Tongue (tissue), 2 donors: ENCODE measurements around the gene ENTR1. TPM values are rescaled to one million over a fixed set of nuclear protein-coding genes. Genes with fewer than 3 reads are reported as not detected.

Experiments
- DNase-seq: peaks from one replicate; pipeline ENCODE4 v3.0.0-alpha.2; 2015
- total RNA-seq: library from RNA; depleted of rRNA; stranded (reverse); fragments of >200 nt; gene quantifications from one replicate; pipeline ENCODE4 v1.2.3, GENCODE V29; 2014

The ENTR1 gene
- total RNA-seq, 1 donor from 2014 or later, result 22.6 TPM

DNA sequence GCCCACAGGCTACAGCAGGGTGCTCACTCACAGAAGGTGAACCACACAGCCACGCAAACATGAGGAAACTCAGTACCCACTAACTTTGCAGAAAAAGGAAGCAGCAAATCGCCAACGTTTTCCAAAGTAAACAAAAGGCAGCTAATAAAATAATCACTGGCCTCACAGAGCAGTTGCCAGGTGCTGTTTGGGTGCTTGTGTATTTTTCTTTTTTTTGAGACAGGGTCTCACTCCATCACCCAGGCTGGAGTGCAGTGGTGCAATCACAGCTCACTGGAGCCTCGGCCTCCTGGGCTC lies 14.2 kb downstream of the ENTR1 start:
- no peak for DNase-seq

DNA sequence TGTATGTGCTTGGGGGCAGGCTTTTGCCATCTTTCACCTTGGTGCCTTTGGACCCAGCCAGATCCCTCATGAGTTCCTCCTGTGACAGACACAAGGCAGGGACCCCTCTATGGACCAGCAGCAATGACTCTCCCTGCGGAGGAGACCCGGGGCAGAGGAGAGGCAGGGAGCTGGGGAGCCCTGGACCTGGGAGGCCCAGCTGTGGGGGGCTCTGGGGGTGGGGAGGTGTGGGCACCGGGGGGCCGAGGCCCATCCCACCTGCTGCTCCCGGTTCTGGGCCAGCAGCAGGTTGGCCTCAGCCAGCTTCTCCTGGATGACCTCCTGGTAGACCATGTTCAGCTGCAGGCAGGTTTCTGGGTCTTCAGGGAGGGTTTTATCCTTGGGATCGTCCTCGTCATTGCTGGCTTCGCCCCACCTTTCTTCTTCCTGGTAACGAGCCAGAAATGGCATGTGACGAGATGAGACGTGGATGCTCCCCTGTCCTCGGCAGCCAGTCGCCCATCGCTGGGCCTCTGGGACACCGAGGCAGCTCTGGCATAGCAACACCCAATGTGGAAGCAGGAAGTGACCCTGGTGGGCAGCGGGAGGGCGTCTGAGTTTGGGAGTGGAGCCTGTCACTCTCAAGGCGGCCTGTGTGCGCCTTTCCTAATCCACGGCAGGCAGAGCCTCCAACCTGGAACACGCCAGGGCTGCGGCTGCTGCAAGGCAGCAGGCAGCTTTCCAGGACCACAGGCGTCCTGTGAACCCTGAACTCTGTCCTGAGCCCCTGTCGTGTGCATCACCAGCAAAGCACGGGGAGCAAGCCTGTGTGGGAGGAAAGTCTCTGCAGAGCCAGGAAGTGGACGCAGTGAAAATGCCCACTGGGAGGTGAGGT lies 14.8 kb downstream of the ENTR1 start:
- no peak for DNase-seq

DNA sequence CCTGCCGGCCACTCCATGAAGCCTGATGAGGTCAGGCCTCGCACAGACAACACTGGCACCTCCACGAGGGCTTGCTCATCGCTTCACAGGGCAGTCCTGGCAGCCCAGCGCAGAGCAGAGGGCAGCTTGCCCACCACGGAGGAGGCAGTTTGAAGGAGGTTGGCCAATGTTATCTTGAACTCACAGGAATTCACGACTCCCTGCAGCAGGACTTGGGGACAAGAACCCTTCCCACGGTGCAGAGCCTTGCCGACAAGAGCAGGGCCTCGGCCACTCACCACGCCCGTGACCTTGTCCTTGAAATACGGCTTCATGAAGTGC lies 15.4 kb downstream of the ENTR1 start:
- no peak for DNase-seq

DNA sequence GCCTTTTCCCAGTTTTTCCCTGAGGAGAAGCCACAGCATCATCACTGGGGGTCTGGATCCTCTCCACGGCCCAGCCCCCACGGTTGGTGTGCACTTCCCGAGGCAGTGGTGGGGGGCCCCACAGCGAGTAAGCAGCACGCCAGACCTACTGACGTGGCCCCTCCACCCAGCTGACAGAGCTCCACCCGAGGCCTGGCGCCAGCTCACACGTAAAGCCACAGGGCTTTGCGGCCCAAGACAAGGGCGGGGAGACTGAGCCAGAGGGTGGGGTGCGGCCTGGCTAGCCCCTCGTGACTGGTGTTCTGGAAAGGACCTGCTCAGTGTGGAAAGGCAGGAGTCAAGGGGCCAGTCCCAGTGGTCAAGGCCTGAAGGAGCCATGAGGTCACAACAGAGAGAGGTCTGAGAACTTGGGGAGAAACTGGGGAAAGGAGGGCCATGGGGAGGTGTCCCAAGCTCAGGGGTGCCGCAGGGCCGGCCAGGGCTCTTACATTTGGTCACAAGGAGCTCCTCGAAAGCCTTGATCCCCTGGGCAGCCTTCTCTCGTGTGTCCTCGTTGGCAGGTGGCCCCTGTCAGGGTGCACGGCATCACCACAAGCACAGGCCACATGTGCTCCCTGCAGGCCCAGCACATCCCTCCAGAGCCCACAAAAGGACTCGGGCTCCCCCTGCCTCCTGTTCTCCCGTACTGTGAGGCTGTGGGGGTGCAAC lies 15.9 kb downstream of the ENTR1 start:
- no peak for DNase-seq

DNA sequence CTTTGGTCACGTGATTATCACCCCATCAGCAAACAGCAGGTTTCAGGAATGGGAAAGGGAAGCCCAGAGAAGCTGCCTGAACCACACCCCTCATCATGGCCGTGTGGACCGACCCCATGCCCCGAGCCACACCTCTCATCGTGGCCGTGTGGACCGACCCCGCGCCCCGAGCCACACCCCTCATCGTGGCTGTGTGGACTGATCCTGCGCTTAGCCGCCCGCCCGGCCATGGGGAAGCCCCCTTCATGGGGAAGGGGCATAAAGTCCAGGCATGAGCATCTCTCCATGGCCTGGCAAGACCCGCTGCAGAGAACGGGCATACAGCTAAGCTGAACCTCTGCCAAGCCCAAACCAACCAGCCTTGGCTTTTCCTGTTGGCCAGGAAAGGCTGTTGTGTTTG lies 16.9 kb downstream of the ENTR1 start:
- DNase-seq, result no peak

DNA sequence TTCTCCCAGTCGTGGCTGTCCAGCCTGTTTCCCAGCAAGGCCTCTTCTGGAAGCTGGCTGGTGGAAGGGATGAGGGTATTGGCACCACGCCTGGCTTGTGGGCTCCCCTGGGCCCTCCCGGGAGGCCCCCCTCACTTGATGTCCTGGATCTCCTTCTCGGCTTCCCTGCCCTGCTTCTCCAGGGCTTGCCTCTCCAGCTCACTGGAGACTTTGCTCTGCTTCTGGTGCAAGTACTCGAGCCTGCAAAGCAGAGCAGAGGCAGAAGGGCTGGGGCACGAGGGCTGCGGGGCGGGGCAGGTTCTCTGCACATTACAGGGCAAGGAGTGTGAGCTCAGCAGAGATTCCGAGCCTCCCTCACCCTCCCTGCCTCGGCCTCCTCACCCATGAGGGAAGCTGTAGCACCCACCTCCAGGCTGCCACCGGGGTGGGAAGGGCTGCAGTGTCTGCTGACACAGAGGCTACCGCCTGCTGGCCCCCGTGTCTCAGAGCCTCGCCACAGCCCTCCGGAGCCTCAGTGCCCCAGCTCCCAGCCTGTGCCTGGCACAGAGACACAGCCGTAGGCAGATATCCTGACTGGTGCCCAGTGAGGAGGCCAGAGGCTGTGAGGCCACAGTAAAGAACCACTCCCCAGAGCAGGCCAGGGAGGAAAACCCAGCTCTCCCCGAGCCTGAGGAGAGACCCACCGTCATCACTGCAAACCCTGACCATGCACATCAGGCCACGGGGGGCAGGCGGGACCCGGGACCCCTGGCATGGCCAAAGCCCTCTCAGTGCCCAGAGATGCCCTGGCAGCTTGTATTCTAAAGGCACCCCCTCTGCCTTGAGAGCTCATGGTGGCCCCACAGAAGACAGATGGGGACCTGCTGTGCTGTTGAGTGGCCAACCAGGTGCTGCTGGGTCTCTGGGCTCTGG lies 17.6 kb downstream of the ENTR1 start:
- DNase-seq, result no peak

DNA sequence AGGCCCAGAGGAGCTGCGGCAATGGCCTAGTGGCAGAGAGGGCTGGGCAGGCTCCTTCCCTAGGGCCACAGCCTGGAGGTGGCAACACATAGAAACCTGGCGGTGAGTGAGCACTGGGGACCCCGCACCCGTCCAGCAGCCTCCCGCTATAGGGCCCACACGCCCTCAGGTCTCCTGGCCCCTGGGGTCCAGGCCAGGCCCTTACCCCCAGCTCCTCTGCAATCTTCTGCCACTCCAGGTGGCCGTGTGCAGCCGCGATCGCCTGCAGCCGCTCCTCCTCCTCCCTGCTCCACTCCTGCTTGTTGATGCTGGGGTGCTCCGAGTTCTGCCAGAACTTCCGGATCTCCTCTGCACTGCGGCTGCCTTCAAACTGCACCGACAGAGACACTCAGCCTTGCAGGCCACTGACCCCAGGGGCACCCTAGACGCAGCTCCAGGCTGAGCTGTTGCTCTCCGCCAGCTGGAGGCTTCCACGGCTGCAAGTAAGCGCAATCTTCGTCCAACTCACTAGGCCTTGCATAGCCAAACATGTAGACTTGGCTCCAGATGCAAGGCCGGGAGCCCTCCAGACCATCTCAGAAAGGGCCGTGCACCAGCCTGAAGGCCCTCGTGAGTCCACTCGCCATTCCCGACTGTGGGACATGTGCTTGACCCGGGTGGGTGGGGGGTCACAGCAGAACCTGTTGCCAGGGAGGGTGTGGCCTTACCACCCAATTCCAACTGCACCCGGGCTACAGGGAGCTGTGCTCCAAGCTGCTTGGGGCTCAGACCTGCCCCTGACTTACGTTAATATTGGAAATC lies 18.5 kb downstream of the ENTR1 start:
- DNase-seq, result no peak

DNA sequence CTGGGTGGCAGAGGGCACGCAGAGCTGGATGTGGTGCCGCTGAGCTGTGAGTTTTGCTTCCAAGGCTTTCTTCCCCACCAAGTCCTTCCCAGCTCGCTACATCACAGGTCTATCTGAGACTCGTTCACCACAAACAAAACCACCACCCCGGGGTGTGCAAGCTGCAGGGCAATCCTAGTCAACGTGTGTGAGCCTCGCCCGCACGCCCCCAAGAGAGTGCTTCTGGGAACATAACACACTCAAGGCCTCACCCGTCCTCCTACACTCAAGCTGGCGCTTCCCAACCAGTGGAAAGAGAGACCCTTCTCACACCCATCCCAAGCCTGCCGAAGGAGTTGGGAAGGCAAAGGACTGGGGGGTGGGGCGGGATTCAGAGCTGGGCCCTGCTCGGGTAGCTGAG lies 21.0 kb downstream of the ENTR1 start:
- no peak for DNase-seq

DNA sequence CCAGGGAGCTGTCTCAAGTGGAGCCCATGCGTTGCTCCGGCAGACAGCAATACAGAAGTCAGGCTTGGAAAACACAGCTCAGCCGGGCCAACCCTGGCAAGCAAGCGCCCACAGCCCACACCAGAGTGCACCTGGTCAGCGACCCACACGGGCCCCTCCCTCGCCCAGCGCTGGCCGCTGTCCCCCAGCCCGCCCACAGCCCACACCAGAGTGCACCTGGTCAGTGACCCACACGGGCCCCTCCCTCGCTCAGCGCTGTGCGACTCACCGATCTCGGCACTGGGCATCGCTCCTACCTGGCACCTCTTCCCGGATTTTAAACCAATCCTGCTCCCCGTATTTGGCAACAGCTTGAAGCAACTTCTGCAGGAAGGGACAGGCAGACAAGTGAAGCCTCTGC lies 23.2 kb downstream of the ENTR1 start:
- DNase-seq, result no peak

DNA sequence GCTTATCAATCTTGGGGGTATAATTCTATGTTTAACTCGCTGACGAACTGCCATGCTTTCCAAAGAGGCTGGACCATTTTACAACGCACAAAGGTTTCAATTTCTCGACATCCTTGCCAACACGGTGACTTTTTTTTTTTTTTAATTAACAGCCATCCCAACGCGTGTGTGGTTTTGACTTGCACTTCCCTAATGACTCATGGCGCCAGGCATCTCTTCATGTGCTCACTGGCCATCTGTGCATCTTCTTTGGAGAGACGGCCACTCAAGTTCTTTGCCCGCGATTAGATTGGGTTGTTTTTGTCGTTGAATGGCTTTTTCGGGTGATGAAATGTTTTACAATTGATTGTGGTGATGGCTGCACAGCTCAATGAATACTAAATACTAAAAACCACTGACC lies 24.4 kb downstream of the ENTR1 start:
- no peak for DNase-seq

DNA sequence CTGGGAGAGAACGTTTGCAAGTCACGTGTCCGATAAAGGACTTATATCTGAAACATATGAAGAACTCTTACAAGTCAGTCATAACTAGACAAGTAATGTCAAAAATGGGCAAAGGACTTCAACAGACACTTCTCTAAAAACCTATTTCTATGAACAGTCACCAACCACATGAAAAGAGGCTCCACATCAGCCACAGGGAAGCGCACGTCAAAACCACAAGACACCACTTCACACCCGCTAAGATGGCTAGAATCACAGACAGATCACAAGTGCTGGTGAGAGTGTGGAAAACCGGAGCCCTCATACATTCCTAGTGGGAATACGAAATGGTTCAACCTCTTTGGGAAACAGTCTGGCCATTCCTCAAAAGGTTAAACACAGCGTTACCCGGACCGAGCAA lies 25.4 kb downstream of the ENTR1 start:
- DNase-seq, result no peak

DNA sequence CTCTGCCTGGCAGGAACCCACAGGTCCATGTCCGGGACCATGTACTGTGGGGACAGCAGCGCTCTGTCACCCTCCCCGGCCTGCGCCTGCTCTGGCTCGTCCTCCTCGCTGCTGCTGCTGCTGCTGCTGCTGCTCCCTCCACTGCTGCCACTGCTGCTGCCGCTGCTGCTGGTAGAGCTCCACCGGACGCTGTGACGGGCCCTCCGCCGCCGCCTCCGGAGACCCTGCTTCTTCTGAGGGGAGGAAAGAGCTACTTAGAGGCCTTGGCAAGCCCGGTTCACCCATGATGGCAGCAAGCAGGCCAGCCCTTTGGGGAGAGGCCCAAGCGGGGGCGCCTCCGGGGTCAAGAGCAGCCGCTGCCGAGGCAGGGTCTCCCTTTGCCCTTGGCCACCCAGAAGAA lies 27.0 kb downstream of the ENTR1 start:
- DNase-seq, result no peak

DNA sequence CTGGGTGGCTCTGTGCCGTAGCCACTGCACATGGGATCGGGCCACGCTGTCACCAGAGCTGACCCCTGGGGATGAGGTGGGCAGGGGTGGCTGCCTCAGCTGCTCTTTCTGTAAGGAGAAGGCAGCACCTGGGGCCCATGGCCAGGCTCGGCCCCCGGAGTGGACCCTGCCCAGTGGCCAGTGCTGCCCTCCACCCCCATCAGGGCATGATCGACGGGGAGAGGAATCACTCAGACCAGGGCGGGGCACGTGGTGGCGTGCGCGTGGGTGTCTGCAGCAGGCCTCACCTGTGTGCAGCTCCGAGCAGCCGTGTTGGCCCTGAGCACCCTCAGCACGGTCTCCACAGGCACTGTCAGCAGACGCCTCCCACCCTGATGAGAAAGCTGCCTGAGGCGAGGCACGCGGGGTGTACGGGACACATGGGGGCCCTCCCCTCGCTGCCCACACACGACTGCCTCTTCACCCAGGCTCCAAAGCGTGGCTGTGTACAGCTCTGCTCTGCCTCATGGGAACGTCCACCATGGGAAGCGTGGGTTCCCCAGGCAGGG lies 28.4 kb downstream of the ENTR1 start:
- DNase-seq, result no peak

DNA sequence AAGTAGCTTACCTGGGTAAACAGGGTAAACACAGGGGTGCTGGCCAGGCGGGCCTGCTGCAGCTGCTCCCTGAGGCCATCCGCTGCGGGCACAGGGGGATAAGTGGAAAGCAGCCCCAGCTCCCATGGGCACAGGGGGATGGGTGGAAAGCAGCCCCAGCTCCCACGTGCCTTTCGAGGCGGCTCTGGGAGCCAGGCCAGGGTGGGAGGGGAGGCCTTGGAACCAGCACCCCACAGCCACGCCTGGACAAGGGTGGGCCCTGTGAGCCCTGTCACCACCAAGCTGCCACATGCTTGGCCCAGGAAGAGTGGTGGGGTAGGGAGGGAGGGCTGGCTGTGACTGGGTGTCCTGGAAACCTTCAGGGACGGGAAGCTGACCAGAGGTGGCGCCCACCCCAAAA lies 29.1 kb downstream of the ENTR1 start:
- no peak for DNase-seq

DNA sequence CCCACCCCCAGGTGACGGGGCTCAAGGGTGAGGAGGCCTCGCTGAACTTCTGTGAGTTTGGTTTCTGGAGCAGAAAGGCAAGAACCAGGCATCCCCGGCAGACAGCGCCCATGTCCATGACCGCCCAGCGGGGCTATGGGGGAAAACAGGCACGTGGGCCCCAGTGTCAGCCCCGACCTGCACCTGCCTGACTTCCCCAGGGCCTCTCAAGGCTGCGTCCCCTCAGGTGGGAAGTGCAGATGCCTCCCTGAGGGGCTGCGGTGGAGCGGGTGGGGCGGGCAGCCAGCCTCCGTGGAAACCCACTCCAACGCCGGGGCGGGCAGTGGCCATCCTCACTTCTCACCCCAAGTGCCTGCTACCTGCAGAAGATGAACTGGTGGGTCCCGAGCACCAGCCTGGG lies 30.0 kb downstream of the ENTR1 start:
- DNase-seq, result no peak

DNA sequence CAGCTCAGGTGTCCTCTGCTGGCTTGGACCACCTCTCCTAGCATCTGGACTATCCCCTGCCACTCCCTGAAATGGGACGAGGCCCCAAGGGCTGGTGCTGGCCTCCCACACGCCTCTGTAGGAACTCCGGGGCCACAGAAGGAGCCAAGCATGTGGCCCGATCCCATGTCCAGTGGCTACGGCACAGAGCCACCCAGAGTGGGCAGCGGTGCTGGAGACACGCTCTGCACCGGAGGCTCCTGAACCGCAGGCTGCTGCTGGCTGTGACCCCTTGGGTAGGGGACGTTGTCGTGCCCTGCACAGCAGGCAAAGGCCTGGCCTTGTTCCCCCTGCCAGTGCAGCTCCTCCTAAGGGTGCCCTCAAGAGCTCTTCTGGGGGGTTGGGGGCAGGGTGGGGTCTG lies 30.5 kb downstream of the ENTR1 start:
- no peak for DNase-seq

DNA sequence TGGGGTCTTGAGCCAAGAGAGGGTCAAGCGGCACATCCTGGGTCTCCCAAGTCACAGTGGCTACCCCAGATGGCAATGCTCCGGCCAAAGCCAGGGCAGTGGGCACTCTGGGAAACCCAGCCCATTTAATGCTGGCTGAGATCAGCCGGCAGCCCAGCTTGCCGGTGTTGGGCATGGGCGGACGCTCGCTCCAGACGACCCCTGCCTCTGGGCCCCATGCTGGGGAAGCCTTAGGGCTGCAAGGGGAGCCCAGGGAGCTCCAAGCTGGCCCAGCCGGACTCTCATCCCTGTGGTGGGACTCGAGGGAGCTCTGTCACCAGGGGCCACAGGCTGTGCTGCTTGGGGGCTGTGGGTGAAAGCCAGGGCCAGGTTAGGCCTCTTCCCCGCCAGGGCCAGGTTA lies 31.0 kb downstream of the ENTR1 start:
- DNase-seq, result no peak

DNA sequence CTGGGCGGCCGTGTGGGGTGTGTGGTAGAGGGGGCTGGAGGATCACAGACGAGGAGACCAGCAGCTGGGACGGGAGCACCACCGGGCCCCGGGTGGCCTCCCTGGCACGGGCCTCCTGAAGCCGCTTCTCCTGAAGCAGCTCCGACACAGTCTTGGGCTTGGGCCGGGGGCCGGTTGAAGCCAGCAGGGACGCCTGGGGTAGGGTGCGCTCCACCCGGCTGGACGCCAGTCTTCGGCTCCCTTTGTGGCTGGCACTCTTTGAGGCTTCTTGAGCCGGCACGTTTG lies 31.5 kb downstream of the ENTR1 start:
- DNase-seq, result no peak

DNA sequence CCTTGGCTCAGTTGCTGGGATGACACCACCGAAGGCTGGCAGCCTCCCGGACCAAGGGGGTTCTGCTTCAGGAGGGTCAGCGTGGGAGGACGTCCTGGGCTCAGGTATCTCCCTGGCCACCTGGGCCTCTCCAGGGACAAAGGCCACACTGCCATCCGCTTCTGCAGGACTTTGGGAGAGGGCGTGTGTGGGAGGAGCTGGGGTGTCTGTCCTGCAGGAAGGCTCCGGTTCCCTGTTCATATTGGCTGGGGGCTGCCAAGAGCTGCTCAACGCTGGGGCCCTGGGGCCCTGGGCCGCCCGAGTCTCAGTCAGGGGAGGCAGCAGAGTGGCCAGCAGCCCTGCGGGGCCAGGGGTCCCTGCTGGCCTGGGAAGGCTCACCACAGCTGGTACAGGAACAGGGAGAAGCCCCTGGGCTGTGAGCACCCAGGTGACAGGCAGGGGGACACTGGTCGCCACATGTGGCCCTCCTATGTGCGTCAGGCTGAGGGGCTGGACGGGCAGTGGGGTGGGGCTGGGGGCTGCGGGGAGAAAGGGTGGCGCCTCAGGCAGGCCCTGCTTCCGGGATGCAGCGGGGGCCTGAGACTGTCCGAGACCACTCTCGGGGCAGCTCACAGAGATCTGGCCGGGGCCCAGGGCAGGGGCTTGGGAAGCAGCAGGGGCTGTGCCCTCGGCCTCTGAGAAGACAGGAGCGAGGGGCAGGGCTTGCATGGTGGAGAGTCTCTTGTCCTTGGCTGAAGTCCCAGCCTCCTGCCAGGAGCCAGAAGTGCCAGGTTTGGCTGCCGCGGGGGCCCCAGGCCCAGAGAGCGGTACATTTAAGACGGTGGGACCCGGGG lies 32.0 kb downstream of the ENTR1 start:
- no peak for DNase-seq

DNA sequence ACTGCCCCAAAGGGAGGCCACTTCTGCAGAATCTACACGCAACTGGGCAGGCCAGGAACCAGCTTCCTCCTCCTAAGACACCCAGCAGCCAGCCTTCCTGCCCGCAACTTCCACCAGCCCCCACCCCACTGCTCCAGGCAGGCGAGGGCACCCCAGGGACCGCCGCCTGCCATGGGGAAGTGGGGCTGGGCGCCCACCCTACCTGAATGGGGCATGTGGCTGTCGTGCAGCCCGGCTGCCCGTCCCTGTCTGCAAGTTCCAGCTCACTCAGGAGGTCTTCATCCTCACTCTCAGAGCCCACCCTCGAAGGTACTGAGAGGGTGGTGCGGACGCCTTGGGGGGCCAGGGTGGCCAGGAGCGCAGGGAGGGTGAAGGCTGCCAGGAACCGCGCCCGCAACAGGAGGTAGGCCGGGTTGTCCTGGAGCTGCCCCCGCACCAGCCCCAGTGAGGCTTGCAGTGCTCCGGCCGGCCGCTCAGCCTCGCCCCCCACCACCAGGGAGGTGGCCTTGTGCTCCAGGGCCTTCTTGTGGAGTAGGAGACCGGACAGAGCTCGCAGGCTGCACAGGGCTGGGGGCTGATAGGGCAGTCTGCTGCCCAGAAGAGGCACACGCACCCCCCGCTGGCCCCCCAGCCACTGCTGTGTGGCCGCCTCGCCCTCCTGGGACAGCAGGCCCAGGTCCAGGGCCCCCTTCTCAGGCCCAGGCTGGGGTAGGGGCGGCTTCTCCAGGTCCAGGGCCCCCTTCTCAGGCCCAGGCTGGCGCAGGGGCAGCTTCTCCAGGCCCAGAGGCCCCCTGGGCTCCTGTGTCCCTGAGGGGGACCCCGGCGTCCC lies 32.9 kb downstream of the ENTR1 start:
- no peak for DNase-seq
